ENCODE measurements around the gene GSAP. TPM values are rescaled to one million over a fixed set of nuclear protein-coding genes. Genes with fewer than 3 reads are reported as not detected.

GSAP gene
- total RNA-seq, 1 experiment from 2014 or later: 0.85 TPM

DNA sequence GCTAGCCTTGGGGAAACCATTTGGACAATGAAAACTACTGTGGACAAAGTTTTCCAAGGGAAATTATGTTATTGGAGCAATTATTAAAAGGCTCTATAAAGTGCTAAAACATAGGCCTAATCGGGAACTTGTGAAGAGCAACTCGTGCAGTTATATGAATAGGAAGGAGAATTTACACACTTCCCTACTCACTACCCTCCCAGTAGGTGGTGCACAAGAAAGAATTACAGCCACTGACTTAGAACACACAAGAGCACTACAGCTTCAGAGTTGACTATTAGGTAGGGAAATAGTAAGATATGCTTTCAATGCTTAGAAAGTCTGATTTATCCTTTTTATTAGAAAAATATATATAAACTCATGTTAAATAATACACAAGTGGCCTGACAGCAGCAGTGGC is 47.2 kb downstream of the GSAP start:
- no peak overlapping the region for H3K27ac ChIP-seq (ENCODE audit: low read length)
- POLR2A ChIA-PET: no interaction called here
- intact Hi-C loops (cut with micrococcal nuclease; ENCODE audit: unreplicated experiment): no loop called here
- H3K4me1 ChIP-seq (ENCODE audit: control insufficient read depth, insufficient read depth, low read length): no peaks in the 10 kb centered on the region
- in situ Hi-C loops (cut with HindIII; ENCODE audit: low pct_unique_long_range_greater_than_20kb, low sequenced_read_pairs): no loop called here
- peaks cover 9% of the 10 kb centered on the region for H3K27me3 ChIP-seq (ENCODE audit: control insufficient read depth, insufficient read depth, low read length)
- DNase-seq (ENCODE audit: low read depth, low spot score): no peak
- TF ChIP-seq, protein P1, sequence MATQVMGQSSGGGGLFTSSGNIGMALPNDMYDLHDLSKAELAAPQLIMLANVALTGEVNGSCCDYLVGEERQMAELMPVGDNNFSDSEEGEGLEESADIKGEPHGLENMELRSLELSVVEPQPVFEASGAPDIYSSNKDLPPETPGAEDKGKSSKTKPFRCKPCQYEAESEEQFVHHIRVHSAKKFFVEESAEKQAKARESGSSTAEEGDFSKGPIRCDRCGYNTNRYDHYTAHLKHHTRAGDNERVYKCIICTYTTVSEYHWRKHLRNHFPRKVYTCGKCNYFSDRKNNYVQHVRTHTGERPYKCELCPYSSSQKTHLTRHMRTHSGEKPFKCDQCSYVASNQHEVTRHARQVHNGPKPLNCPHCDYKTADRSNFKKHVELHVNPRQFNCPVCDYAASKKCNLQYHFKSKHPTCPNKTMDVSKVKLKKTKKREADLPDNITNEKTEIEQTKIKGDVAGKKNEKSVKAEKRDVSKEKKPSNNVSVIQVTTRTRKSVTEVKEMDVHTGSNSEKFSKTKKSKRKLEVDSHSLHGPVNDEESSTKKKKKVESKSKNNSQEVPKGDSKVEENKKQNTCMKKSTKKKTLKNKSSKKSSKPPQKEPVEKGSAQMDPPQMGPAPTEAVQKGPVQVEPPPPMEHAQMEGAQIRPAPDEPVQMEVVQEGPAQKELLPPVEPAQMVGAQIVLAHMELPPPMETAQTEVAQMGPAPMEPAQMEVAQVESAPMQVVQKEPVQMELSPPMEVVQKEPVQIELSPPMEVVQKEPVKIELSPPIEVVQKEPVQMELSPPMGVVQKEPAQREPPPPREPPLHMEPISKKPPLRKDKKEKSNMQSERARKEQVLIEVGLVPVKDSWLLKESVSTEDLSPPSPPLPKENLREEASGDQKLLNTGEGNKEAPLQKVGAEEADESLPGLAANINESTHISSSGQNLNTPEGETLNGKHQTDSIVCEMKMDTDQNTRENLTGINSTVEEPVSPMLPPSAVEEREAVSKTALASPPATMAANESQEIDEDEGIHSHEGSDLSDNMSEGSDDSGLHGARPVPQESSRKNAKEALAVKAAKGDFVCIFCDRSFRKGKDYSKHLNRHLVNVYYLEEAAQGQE (IDR thresholded peaks at IDR 0.05; ENCODE audit: insufficient read depth in 1 of 2, low read depth in 2 of 2, low read length in 1 of 2): no peak
- TF ChIP-seq, protein P2, sequence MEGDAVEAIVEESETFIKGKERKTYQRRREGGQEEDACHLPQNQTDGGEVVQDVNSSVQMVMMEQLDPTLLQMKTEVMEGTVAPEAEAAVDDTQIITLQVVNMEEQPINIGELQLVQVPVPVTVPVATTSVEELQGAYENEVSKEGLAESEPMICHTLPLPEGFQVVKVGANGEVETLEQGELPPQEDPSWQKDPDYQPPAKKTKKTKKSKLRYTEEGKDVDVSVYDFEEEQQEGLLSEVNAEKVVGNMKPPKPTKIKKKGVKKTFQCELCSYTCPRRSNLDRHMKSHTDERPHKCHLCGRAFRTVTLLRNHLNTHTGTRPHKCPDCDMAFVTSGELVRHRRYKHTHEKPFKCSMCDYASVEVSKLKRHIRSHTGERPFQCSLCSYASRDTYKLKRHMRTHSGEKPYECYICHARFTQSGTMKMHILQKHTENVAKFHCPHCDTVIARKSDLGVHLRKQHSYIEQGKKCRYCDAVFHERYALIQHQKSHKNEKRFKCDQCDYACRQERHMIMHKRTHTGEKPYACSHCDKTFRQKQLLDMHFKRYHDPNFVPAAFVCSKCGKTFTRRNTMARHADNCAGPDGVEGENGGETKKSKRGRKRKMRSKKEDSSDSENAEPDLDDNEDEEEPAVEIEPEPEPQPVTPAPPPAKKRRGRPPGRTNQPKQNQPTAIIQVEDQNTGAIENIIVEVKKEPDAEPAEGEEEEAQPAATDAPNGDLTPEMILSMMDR (IDR thresholded peaks at IDR 0.05): peak; percentile 29; the same call in 1 of the 2 replicates
- H3K9me3 ChIP-seq (ENCODE audit: control insufficient read depth, insufficient read depth, low read depth, low read length): no peaks in the 10 kb centered on the region
- CTCF ChIA-PET: no interaction called here
- no peaks in the 10 kb centered on the region for H3K36me3 ChIP-seq (ENCODE audit: control insufficient read depth, insufficient read depth, low read length)
- no TSS peak for BruUV-seq (replicated peaks)
- ATAC-seq: no peak
- H3K4me3 ChIP-seq (ENCODE audit: low read depth in 2 of 2, low read length in 2 of 2): no peak overlapping the region

DNA sequence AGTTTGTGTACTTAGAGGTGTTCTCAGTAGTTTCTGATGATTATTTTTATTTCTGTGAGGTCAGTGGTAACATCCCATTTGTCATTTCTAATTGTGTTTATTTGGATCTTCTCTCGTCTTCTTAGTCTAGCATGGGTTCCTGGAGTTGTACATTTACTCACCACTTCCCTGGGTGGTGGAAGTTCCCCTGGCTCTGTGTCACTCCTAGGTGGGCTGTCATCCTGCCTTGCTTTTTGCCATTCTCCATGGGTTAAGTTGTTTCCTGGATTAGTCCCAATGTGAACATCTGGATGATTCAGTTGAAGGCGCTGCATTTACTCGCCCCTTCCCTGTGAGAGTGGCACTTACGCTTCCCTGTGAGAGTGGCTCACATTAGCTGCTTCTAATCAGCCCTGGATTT is 48.2 kb downstream of the GSAP start:
- BruUV-seq (replicated peaks): no TSS peak
- DNase-seq (ENCODE audit: low read depth, low spot score) (no peak), ATAC-seq (no peak)
- ChIA-PET CTCF (no interaction called here), POLR2A (no interaction called here)
- in situ Hi-C loops (cut with HindIII; ENCODE audit: low pct_unique_long_range_greater_than_20kb, low sequenced_read_pairs) (no loop called here), intact Hi-C loops (cut with micrococcal nuclease; ENCODE audit: unreplicated experiment) (no loop called here)
- no peak overlapping the region for H3K27ac ChIP-seq (ENCODE audit: low read length)
- no peaks in the 10 kb centered on the region for H3K4me1 ChIP-seq (ENCODE audit: control insufficient read depth, insufficient read depth, low read length)
- no peaks in the 10 kb centered on the region for H3K36me3 ChIP-seq (ENCODE audit: control insufficient read depth, insufficient read depth, low read length)
- H3K4me3 ChIP-seq (ENCODE audit: low read depth in 2 of 2, low read length in 2 of 2): no peak overlapping the region
- no peaks in the 10 kb centered on the region for H3K9me3 ChIP-seq (ENCODE audit: control insufficient read depth, insufficient read depth, low read depth, low read length)
- TF ChIP-seq TCF7L2 (IDR thresholded peaks at IDR 0.05; ENCODE audit: low read depth, low read length) (no peak), SIN3A (IDR thresholded peaks at IDR 0.05; ENCODE audit: borderline replicate concordance, insufficient read depth, low read depth, low read length) (no peak), POLR2AphosphoS5 (IDR thresholded peaks at IDR 0.05; ENCODE audit: low read depth, low read length) (no peak)
- TF ChIP-seq, protein P1 (IDR thresholded peaks at IDR 0.05; ENCODE audit: insufficient read depth in 1 of 2, low read depth in 2 of 2, low read length in 1 of 2): no peak
- TF ChIP-seq, protein P2 (IDR thresholded peaks at IDR 0.05): no peak
- H3K27me3 ChIP-seq (ENCODE audit: control insufficient read depth, insufficient read depth, low read length): peaks cover 4% of the 10 kb centered on the region; the same call in 1 of the 2 replicates

Measured in Panc1 (cell line).